Hypothalamus (tissue), 51 donors: ENCODE results near the gene ZNF581.
A peak's percentile ranks its signal among the peaks of the same experiment; 100 is the strongest.

ENCODE experiments used
- DNase-seq, 51 donors: peaks; one replicate each; lab custom pipeline; 2025; lab: John Stamatoyannopoulos, UW

Gene ZNF581

DNA sequence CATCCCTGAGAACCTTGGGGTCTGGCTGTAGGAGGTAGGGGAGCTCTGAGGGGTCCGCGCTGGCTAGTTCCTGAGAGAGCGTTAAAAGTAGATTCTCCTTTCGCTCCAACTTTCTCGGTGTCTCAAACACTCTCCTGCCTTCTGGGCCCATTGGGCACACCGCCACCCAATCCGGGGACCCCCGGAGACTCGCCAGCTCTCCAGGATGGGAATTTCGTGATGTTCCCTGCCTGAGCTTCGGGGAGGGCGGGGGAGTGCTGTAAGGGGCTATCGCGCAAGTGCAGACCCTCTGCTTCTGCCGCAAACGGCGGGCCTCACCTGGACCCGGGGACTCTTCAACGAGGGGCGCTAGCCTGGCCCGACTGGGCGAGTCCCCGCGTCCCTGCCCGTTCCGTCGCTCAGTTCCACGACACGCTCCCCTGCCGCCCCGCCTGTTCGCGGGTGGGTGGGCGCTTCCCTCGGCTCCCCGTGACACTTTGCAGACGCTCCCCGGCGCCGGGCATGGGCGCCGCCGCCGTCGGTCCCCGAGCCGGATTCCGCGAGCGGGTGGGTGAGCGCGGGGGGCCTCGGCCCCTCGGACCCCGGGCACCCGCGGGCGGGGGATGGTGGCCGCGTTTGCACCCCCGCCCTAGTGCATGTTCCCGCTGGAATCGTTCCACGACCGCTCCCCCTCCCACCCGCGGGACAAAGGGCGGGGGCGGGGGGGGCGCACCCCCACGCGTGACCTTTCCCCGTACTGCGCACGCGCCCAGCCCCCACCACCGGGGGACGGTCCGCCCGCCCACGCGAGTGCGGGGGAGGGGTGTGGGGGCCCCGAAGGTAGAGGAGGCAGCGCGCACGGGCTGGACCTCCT lies 4.5 kb downstream of the ZNF581 start, which contains the start of gene CCDC106:
CCDC106 (plus strand) TSS at position 481 of the 853 bp plus-strand sequence. CDS start 835 bp downstream, outside the sequence.
- peak in 48 of 51 donors; percentile 39 to 91 (median 74) for DNase-seq

GRCh38 chr19:55648585-55649267 lies 5.3 kb downstream of the ZNF581 start:
- DNase-seq: peak in 2 of 51 donors; percentile 37 to 39

GRCh38 chr19:55649268-55650125 lies 6.0 kb downstream of the ZNF581 start:
- DNase-seq: no peak

DNA sequence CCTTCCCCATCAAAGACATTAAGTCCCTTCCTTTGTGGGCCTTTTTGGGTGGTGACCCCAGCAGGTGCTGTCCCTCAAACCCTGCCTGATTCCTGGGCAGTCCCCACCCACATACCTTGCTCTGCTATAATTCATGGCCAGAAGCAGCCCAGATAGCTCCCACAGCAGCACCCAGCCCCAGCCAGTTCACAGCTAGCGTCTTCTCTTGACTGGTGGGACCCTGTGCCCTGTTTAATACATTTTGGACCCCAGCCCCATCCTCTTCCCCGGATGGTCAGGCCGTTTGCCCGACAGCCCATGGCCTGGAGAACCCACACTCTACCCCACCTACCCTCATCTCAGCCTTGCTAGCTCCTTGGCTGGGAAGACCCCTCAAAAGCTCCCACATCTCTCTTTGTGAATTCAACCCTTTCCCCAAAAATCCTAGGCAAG lies 6.7 kb downstream of the ZNF581 start:
- DNase-seq: no peak

- DNase-seq: no peak
Observed at GRCh38 chr19:55650602-55651230, 7.3 kb downstream of the ZNF581 start.

- no peak for DNase-seq
Observed at GRCh38 chr19:55651236-55651635, 7.8 kb downstream of the ZNF581 start.

DNA sequence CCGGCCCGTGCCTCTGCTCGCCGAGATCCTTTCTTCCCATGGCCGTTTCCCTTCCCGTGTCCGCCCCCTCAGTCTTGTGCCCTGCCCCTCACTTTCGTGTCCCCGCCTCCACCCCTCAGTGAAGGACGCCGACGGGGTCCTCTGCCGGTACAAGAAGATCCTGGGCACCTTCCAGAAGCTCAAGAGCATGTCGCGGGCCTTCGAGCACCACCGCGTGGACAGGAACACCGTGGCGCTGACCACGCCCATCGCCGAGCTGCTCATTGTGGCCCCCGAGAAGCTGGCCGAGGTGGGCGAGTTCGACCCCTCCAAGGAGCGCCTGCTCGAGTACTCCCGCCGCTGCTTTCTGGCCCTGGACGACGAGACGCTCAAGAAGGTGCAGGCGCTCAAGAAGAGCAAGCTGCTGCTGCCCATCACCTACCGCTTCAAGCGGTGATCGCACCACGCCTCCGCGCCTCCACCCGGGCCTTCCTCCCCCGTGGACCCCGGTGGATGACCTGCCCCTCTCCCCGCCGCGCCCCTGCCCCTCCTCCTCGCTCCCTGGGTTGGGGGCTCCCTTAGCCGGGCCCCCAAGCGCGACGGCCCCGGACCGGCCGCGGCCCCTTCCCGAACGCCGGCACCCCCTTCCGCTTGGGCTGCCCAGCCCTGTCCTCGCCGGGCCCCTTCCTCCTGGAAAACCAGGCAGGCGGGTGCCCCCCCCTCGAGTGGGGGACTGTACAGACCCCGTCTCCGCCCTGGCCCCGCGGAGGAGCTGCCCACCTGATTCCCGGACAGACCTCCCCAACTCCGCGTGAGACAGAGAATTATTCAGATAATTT lies 9.1 kb downstream of the ZNF581 start:
- no peak for DNase-seq

DNA sequence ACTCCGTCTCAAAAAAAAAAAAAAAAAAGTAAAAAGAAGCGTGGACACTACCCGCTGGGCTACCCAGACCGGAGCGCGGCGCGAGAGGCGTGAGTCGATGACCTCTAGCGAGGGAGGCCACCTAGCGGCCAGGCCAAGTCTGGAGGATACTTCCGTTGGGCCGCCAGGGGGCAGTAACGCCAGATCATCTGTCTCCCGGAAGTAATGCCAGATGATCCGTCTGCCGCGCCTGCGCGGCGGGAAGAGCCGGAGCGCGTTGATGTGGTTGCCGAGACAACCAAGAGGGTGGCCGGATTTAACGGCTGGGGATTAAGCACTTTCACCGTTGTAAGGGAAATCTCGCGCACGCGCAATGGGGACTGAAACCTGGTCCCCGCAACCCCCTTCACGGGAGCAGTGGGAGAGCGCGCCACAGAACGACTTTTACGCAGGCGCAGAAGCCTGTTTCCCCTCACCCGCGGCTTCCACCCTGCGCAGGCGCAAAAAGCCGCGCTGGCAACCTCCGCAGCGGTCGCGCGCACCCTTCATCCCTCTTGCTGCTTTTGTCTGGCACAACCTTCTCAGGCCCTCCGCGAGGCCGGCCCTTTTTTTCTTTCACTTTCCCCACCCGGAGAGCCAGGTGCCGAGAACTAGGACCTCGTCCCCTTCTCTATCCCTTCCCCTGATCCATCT lies 10.3 kb downstream of the ZNF581 start:
- peak; percentile 85 to 100 (median 96) for DNase-seq

- DNase-seq: peak; percentile 83 to 100 (median 97)
Observed at GRCh38 chr19:55654323-55654867, 10.9 kb downstream of the ZNF581 start.

DNA sequence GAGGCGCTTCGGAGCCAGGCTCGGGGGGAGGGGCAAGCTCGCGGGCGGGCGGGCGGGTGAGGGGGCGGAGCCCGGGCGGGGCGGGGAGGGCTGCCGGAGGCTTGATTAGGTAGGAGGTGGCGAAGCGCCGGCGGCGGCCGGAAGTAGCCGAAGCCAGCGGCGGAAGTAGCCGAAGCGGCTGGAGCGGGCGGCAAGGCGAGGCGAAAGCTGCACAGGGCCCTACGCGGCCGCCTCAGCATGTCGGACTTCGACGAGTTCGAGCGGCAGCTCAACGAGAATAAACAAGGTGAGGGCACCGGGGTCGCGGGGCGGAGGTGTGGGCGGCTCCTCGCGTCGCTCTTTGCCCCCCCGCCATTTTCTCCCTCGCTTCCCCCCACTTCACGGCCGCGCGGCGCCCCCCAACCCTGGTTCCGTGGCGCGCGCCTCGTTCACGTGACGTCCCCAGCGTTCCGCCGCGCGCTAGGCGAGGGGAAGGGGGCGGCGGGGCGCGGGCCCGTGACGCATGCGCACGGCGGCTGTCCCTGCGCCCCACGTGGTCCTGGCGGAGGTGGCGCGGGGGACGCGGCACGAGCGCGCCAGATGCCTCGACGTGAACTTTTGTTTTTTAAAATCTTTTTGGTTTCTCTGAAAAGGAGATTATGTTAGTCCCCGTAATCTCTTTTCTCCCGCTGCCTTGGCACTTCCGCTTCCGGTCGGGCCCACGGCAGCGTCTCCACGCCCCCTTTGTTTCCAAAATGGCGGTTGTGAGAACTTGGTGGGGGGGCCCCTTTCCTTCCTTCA lies 11.6 kb downstream of the ZNF581 start, which contains the start of gene U2AF2:
U2AF2 (plus strand) TSS at position 168 of the 780 bp plus-strand sequence; CDS start at position 238, 70 bp downstream.
- DNase-seq: peak in 49 of 51 donors; percentile 22 to 97 (median 94)

DNA sequence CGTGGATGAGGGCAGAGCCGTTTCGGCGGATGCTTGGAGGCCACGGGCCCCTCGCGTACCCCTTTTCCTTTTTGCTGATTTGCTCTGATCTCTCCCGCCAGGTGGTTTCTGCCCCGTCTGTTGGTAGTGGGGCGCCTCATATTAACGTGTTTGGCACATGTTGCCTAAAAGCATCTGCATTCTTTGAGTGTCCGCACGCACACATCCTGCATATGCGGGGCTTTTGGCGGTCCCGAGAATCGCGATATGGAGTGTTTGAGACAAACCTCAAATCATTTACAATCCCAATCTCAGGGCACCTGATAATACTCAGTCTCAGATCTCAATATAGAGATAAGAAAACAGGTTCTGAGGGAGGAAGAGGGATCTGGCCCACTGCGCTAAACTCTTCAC lies 12.2 kb downstream of the ZNF581 start:
- no peak for DNase-seq

DNA sequence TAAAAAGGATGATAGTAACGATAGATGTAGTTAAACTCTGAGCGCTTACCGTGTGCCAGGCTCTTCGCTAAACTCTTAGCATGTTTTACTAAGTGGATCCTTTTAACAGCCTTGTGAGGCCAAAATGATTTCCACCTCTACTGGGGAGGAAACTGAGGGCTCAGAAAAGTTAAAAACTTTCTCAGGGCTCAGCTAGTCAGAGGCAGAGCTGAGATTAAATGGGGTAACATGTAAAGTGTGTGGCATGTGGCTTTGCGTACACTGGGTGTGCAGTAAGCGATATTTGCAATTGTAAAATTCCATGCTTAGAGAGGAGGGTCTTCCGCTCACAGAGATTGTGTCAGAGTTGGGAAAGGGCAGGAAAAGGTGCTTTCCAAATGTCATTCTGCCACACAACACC lies 13.1 kb downstream of the ZNF581 start:
- DNase-seq: no peak

DNA sequence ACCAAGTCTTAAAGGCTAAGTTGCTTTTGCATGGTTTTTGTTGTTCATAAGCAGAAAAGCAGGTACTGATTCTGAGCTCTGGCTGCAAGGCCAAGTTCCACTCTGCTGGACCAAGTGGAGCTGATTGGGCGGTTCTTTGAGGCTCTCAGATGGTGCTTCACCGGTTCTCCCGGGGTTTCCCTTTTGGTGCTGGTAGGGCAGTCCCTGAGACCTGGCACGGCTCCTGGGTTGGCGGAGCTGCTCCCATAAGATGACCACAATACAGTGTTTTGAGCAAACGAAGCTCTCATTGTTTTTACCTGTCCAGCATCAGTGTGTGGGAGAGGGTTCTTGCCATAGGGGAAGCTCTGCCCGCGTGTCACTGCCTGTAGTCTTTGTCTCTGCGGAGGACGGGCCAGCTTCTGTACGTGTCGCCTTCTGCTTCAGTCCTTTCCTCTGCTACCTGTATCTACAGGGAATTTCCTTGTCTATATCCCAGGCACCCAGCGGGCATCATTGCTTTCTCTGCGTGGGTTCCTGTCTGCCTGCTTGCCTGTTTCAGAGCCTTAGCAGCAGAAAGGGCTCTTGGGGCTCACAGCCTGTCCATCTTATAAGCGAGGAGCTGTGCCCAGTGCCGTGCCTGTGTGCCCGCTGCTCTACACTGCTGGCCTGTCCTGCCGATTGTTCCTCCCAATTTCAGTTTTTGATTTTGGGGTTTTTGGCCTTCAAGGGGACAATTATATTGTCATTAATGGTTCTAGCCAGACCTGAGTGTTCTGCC lies 13.7 kb downstream of the ZNF581 start:
- DNase-seq: no peak

DNA sequence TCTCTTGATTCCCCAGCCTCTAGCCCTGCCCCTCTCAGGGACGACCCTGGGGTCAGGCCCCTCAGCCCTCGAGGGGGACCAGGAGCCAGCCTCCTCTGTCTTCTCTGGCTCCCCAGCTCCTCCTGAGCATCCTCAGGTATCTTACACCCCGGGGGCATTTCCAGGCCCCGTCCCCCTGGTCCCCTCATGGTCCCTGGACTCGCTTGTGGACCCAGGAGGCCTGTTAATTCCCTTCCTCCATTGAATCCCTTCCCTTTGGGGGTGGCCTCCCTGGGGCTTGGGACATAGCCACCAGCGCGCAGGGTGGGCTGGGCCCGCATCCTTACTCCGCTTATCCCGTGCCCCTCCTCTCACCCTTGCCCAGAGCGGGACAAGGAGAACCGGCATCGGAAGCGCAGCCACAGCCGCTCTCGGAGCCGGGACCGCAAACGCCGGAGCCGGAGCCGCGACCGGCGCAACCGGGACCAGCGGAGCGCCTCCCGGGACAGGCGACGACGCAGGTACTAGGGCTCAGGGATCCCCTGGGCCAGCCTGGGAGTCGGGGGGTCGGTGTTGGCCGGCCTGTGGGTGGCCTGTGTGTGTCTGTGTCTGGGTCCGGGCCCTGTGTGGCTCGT lies 15.5 kb downstream of the ZNF581 start:
- no peak for DNase-seq

- DNase-seq: no peak
Observed at GRCh38 chr19:55659822-55660221, 16.4 kb downstream of the ZNF581 start.

DNA sequence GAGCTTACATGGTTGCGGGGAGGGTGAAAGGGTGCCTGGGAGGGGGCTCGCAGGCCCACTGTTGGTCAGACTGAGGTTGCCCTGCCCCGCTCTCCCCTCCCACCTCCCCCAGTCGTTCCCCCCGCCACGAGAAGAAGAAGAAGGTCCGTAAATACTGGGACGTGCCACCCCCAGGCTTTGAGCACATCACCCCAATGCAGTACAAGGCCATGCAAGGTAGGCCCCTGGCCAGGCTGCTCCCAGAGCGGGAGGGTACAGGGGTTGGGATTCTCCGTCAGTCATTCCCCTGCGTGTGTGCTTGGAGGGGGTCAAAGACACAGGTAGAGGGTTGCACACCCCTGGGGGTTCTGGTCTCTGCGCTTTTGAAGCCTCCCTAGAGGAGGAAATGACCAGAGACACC lies 17.0 kb downstream of the ZNF581 start:
- no peak for DNase-seq
